Measurements from ENCODE around the gene THADA. TPM values are rescaled to one million over a fixed set of nuclear protein-coding genes. Genes with fewer than 3 reads are reported as not detected.

THADA gene
- total and polyA plus RNA-seq, 10 donors, result 14.2 to 51.3 (median 40.0) TPM

DNA sequence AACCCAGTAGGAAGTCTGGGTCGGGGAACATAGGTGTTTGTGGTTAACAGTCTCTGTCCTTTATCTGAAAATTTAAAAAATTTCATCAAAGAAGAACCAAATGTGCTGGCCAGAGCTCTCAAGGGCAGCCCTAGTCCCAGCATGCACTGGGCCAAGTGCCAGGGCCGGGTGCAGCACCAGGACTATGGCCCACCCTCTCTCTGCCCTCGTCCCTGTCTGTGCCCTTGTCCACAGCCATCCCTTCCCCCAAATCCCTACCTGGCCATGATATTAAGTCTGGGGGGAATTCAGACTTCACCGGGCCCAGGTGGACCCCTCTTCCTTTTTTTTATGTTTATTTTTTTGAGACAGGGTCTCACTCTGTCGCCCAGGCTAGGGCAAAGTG lies 355.1 kb downstream of the THADA start:
- no peaks in the 10 kb centered on the region for H3K9me3 ChIP-seq
- peak overlapping the region; percentile 40 to 89 (median 78) for H3K27ac ChIP-seq
- peaks cover 0 to 53% (median 25%) of the 10 kb centered on the region in 6 donors for H3K4me1 ChIP-seq
- intact Hi-C loops (cut with DNase I; ENCODE audit: low total_unique reads), result no loop called here
- no peak for TF ChIP-seq POLR2AphosphoS5 (IDR thresholded peaks at IDR 0.05)
- TF ChIP-seq POLR2A (IDR thresholded peaks at IDR 0.05), result no peak
- TF ChIP-seq, protein P1, sequence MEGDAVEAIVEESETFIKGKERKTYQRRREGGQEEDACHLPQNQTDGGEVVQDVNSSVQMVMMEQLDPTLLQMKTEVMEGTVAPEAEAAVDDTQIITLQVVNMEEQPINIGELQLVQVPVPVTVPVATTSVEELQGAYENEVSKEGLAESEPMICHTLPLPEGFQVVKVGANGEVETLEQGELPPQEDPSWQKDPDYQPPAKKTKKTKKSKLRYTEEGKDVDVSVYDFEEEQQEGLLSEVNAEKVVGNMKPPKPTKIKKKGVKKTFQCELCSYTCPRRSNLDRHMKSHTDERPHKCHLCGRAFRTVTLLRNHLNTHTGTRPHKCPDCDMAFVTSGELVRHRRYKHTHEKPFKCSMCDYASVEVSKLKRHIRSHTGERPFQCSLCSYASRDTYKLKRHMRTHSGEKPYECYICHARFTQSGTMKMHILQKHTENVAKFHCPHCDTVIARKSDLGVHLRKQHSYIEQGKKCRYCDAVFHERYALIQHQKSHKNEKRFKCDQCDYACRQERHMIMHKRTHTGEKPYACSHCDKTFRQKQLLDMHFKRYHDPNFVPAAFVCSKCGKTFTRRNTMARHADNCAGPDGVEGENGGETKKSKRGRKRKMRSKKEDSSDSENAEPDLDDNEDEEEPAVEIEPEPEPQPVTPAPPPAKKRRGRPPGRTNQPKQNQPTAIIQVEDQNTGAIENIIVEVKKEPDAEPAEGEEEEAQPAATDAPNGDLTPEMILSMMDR (IDR thresholded peaks at IDR 0.05 in 8 of 11, conservative IDR thresholded peaks at IDR 0.05 in 3 of 11), result no peak
- peaks cover 0 to 9% (median 3%) of the 10 kb centered on the region in 6 donors for H3K36me3 ChIP-seq
- no peak for DNase-seq
- 69 to 78% (median 70%) methylated on average over 5 of the region's 5 CpGs for WGBS, 5 donors
- H3K4me3 ChIP-seq, result no peak overlapping the region
- H3K27me3 ChIP-seq (replicated peaks in 1 of 7), result no peaks in the 10 kb centered on the region

DNA sequence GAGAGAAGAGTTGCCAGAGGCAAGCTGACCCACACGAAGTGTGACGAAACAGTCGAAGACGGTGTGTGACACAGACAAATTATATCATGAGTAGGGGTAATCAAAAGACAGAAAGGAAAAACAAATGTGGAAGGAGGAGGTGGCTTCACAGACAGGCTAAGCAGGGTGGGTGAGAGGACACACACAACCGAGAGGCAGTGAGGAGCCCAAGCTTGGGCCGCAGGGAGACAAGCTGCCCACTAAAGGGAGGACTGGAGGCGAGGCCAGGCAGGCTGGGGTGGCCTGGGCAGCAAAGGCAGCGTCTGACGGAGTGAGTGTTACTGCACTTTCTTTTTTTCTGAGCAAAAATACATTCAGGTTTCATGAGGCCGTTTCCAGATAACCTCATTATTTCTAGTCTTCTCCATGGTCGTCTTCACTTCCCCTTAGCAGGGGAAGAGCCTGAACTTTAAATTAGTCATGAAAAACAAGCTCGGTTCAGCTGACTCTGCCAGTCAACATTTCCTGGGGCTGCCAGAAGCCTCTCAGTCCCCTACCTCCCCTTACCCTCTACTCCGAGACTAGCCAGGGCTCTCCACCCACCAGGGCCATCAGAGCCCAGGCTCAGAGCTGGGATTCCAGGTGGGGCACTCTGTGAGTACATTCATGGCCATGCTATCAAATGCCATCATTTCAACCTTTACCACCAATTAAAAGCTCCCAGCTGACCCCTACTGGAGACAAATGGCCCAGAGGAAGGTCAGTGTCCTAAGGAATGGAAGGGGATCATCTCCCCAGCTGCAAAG lies 355.7 kb downstream of the THADA start:
- DNase-seq, result no peak
- TF ChIP-seq, protein P1 (IDR thresholded peaks at IDR 0.05 in 8 of 11, conservative IDR thresholded peaks at IDR 0.05 in 3 of 11), result peak in 3 of 11 experiments; percentile 16 to 27 (median 16)
- TF ChIP-seq POLR2AphosphoS5 (IDR thresholded peaks at IDR 0.05) (peak; percentile 19 to 61 (median 52)), POLR2A (IDR thresholded peaks at IDR 0.05) (no peak)
- Histone ChIP-seq H3K4me3 (no peak overlapping the region), H3K4me1 (peaks cover 0 to 59% (median 25%) of the 10 kb centered on the region in 6 donors), H3K27ac (peak overlapping the region; percentile 2 to 89 (median 78)), H3K36me3 (peaks cover 0 to 9% (median 3%) of the 10 kb centered on the region in 6 donors), H3K9me3 (no peaks in the 10 kb centered on the region), H3K27me3 (replicated peaks in 1 of 7) (no peaks in the 10 kb centered on the region)
- WGBS, 5 donors, result 61 to 66% (median 63%) methylated on average over 13 of the region's 13 CpGs
- intact Hi-C loops (cut with DNase I; ENCODE audit: low total_unique reads), result no loop called here

DNA sequence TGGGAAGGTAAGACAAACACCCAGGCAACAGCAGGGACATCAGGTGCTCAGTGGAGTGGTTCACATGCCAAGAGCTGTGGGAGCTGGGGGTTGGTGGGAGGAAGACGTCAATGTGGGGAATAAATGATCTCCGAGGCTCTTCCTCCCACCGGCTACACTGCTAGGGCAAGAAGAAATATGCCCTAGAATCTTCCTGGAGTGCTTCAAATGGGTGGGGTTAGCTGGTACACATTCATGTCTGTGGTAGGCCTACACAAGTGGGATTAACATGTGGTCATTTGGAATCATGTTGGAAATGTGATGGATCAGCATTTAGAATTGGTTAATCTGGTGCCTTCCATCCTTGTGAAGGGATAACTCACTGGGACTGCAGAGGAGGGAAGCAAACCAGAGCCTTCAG lies 357.0 kb downstream of the THADA start:
- no peak for DNase-seq

DNA sequence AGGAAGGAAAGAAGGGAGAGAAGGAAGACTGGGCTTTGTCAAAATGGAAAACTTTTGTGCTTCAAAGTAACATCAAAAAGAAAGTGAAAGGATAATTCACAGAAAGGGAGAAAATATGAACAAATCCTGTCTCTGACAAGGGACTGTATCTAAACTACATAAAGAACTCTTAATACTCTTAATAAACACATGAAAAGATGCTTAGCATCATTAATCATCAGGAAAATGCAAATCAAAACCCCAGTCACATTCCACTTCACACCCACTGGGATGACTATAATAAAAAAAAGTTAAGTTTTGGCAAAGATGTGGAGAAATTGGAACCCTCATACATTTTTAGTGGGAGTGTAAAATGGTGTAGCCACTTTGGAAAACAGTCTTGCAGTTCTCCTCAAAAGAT lies 357.7 kb downstream of the THADA start:
- H3K4me1 ChIP-seq, result peaks cover 3 to 79% (median 32%) of the 10 kb centered on the region in 6 donors
- no peaks in the 10 kb centered on the region for H3K36me3 ChIP-seq
- peak overlapping the region in 5 of 8 donors; percentile 11 to 86 (median 82) for H3K27ac ChIP-seq
- DNase-seq, result no peak
- no peaks in the 10 kb centered on the region for H3K27me3 ChIP-seq (replicated peaks in 1 of 7)
- H3K4me3 ChIP-seq, result no peak overlapping the region
- intact Hi-C loops (cut with DNase I; ENCODE audit: low total_unique reads), result no loop called here
- TF ChIP-seq POLR2A (IDR thresholded peaks at IDR 0.05) (no peak), POLR2AphosphoS5 (IDR thresholded peaks at IDR 0.05) (no peak)
- TF ChIP-seq, protein P1 (IDR thresholded peaks at IDR 0.05 in 8 of 11, conservative IDR thresholded peaks at IDR 0.05 in 3 of 11), result no peak
- no peaks in the 10 kb centered on the region for H3K9me3 ChIP-seq

More for the DNA sequence above, 357.0 kb downstream of the THADA start:
- H3K9me3 ChIP-seq, result no peaks in the 10 kb centered on the region
- no peaks in the 10 kb centered on the region for H3K27me3 ChIP-seq (replicated peaks in 1 of 7)
- peak overlapping the region in 4 of 8 donors; percentile 82 to 89 (median 86) for H3K27ac ChIP-seq
- no peaks in the 10 kb centered on the region for H3K36me3 ChIP-seq
- H3K4me1 ChIP-seq, result peaks cover 2 to 73% (median 27%) of the 10 kb centered on the region in 6 donors
- 85 to 93% (median 90%) methylated on average over 3 of the region's 3 CpGs for WGBS, 5 donors
- intact Hi-C loops (cut with DNase I; ENCODE audit: low total_unique reads), result no loop called here
- no peak overlapping the region for H3K4me3 ChIP-seq
- no peak for TF ChIP-seq POLR2AphosphoS5 (IDR thresholded peaks at IDR 0.05)
- TF ChIP-seq, protein P1 (IDR thresholded peaks at IDR 0.05 in 8 of 11, conservative IDR thresholded peaks at IDR 0.05 in 3 of 11), result no peak
